GM12878 (cell line): ENCODE results near the gene DCAF8. TPM values are rescaled to one million over a fixed set of nuclear protein-coding genes. Genes with fewer than 3 reads are reported as not detected.
A peak's percentile ranks its signal among the peaks of the same experiment; 100 is the strongest.
"Not testable (repeated sequence)": the region's sequence is repeated elsewhere in the genome, so short reads cannot be mapped to it uniquely, and the experiment has no call there.

Experiments
- ATAC-seq: fragments of 200-7000 bp; cut with Tn5 transposase; 3 replicates; pipeline ENCODE4 v1.9.1; 2020; ENCODE audit warnings: mild to moderate bottlenecking, moderate library complexity
- BruUV-seq: library from RNA; stranded (reverse); fragments of 400-500 nt; replicated peaks from 2 replicates; lab custom pipeline; 2021; lab: Mats Ljungman, UMichigan
- CTCF ChIA-PET: fragments of 300-600 bp; sonication (Branson Sonifier 250); formaldehyde crosslinking; extraction: SDS; loops from one replicate; lab custom pipeline; 2021; ENCODE audit warnings: inconsistent platforms; lab: Yijun Ruan, JAX
- POLR2A ChIA-PET: fragments of 350-600 bp; formaldehyde crosslinking; extraction: SDS; loops from one replicate; lab custom pipeline; 2021; ENCODE audit warnings: inconsistent platforms; lab: Charles Lee
- RAD21 ChIA-PET: fragments of 300-600 bp; sonication (Branson Sonifier 250); formaldehyde crosslinking; loops from one replicate; lab custom pipeline; 2023; ENCODE audit warnings: antibody characterized with exemption; ENCODE audit not compliant: unreplicated experiment; lab: Charles Lee
- SMC1A ChIA-PET: fragments of 300-600 bp; sonication (Branson Sonifier 250); formaldehyde crosslinking; loops from one replicate; lab custom pipeline; 2023; ENCODE audit not compliant: unreplicated experiment, uncharacterized antibody; lab: Charles Lee
- DNase-seq: peaks from one replicate; pipeline ENCODE4 v3.0.0-alpha.2; 2011; ENCODE audit warnings: low read depth, low spot score
- FAIRE-seq: peaks from 3 replicates; lab custom pipeline; 2011; peaks lifted over from hg19 to GRCh38; lab: Jason Lieb, UNC
- H2AFZ ChIP-seq: 2 replicates; pipeline ENCODE4 v1.6.0; 2011; ENCODE audit warnings: low read depth, low read length, control low read depth; ENCODE audit not compliant: control insufficient read depth
- H3K27ac ChIP-seq: 2 replicates; pipeline ENCODE4 v1.5.1; 2011; ENCODE audit warnings: control low read depth; ENCODE audit not compliant: control insufficient read depth, insufficient read depth
- H3K27me3 ChIP-seq, 2 experiments: replicated peaks in 1 of 2; 2 replicates each; pipeline versions ENCODE4 v1.6.0 to v1.6.1; 2011; ENCODE audit warnings: low read length in 1 of 2; ENCODE audit not compliant: control insufficient read depth in 2 of 2, insufficient read depth in 2 of 2
- H3K36me3 ChIP-seq, 2 experiments: 2 replicates each; pipeline ENCODE4 v1.5.1; 2011; ENCODE audit warnings: low read length in 1 of 2; ENCODE audit not compliant: control insufficient read depth in 2 of 2, insufficient read depth in 2 of 2
- H3K4me1 ChIP-seq: 2 replicates; pipeline ENCODE4 v1.6.1; 2011; ENCODE audit warnings: mild to moderate bottlenecking, low read length, moderate library complexity, mixed read lengths; ENCODE audit not compliant: control insufficient read depth, insufficient read depth
- H3K4me2 ChIP-seq: 2 replicates; pipeline ENCODE4 v1.6.0; 2011; ENCODE audit warnings: control low read depth; ENCODE audit not compliant: control insufficient read depth, insufficient read depth
- H3K4me3 ChIP-seq: fragments of 200-600 bp; sonication (generic); 2 replicates; pipeline ENCODE4 v1.5.1; 2016
- H3K79me2 ChIP-seq: 2 replicates; pipeline ENCODE4 v1.6.0; 2011; ENCODE audit warnings: low read length; ENCODE audit not compliant: control insufficient read depth, insufficient read depth
- H3K9ac ChIP-seq: 2 replicates; pipeline ENCODE4 v1.8.0; 2011; ENCODE audit warnings: low read length, control low read depth, mixed read lengths; ENCODE audit not compliant: control insufficient read depth, insufficient read depth
- H3K9me3 ChIP-seq: replicated peaks from 3 replicates; pipeline ENCODE4 v1.5.1; 2011; ENCODE audit warnings: mild to moderate bottlenecking, low read length; ENCODE audit not compliant: control insufficient read depth, insufficient read depth
- H4K20me1 ChIP-seq: 2 replicates; pipeline ENCODE4 v1.6.0; 2011; ENCODE audit not compliant: control insufficient read depth, insufficient read depth
- BHLHE40 ChIP-seq, 2 experiments: fragments of 450-650 bp in 1 of 2; IDR thresholded peaks; 2 replicates each; pipeline ENCODE4 v1.6.1; 2011 to 2017; ENCODE audit warnings: low read depth in 2 of 2, borderline replicate concordance in 1 of 2, improper control_type of control experiment in 1 of 2, low read length in 1 of 2, mild to moderate bottlenecking in 1 of 2
- EGR1 ChIP-seq, 2 experiments: IDR thresholded peaks; 1 replicate in 1 of 2; 2 replicates in 1 of 2; pipeline ENCODE4 v1.6.1; 2011 to 2012; ENCODE audit warnings: low read depth in 2 of 2, low read length in 2 of 2, borderline replicate concordance in 1 of 2, mild to moderate bottlenecking in 1 of 2, moderate library complexity in 1 of 2
- NFIC ChIP-seq: IDR thresholded peaks from 2 replicates; pipeline ENCODE4 v1.6.1; 2012; ENCODE audit warnings: low read depth, mild to moderate bottlenecking, inconsistent platforms, low read length, moderate library complexity
- ZNF217 ChIP-seq: fragments of 450-650 bp; IDR thresholded peaks from 2 replicates; pipeline ENCODE4 v1.6.1; 2017; ENCODE audit warnings: antibody characterized with exemption, mild to moderate bottlenecking
- ZSCAN29 ChIP-seq: fragments of 450-650 bp; IDR thresholded peaks from 2 replicates; pipeline ENCODE4 v1.6.1; 2017; ENCODE audit warnings: mild to moderate bottlenecking, moderate library complexity
- WGBS: methylation state at CpG from one replicate; pipeline ENCODE4 v1.1.6; 2016; ENCODE audit warnings: low lambda C conversion rate; ENCODE audit not compliant: insufficient replicate concordance, insufficient coverage; ENCODE audit errors: missing lambda C conversion rate; 5-methylcytosine and 5-hydroxymethylcytosine counted together
- in situ Hi-C: fragments of 300-500 bp; cut with MboI; formaldehyde crosslinking; loops from 9 replicates; pipeline ENCODE4 v1.14.3; 2018; ENCODE audit warnings: mixed read lengths
- intact Hi-C: fragments of 100-400 bp; cut with micrococcal nuclease; formaldehyde crosslinking; loops from one replicate; pipeline ENCODE4 v1.14.2; 2022; ENCODE audit not compliant: unreplicated experiment
- polyA plus RNA-seq, 11 experiments: library from polyadenylated mRNA; depleted of rRNA in 4 of 11; unstranded in 6 of 11; stranded (reverse) in 5 of 11; fragments of >200 nt; fragmentation: Nextera tagmentation in 4 of 11; fragmentation: Illumina TruSeq in 1 of 11; extraction: Ambion mirVana in 4 of 11; extraction: Trizol in 1 of 11; gene quantifications; 1 replicate in 1 of 11; 2 replicates in 10 of 11; pipeline versions ENCODE4 v1.2.1 to v1.2.3, GENCODE V29; 2011 to 2016; ENCODE audit warnings: inconsistent platforms in 2 of 11, missing spikeins in 2 of 11, low read depth in 1 of 11
- total RNA-seq, 4 experiments: library from RNA; depleted of rRNA in 3 of 4; stranded (reverse); fragments of >200 nt in 3 of 4; fragmentation: Illumina TruSeq in 1 of 4; extraction: Trizol in 1 of 4; gene quantifications; 2 replicates each; pipeline versions ENCODE4 v1.2.1 to v1.2.3, GENCODE V29; 2013 to 2021
- TF ChIP-seq, protein P1 (sequence below): IDR thresholded peaks from 2 replicates; pipeline ENCODE4 v1.6.1; 2012; ENCODE audit warnings: mild to moderate bottlenecking, low read depth, low read length

The DCAF8 gene
- total and polyA plus RNA-seq, 10 of the 15 experiments (the other 5 are each of a cell fraction or from before 2014, with no cell fraction given), result 10.4 to 152 (median 84.6) TPM

DNA sequence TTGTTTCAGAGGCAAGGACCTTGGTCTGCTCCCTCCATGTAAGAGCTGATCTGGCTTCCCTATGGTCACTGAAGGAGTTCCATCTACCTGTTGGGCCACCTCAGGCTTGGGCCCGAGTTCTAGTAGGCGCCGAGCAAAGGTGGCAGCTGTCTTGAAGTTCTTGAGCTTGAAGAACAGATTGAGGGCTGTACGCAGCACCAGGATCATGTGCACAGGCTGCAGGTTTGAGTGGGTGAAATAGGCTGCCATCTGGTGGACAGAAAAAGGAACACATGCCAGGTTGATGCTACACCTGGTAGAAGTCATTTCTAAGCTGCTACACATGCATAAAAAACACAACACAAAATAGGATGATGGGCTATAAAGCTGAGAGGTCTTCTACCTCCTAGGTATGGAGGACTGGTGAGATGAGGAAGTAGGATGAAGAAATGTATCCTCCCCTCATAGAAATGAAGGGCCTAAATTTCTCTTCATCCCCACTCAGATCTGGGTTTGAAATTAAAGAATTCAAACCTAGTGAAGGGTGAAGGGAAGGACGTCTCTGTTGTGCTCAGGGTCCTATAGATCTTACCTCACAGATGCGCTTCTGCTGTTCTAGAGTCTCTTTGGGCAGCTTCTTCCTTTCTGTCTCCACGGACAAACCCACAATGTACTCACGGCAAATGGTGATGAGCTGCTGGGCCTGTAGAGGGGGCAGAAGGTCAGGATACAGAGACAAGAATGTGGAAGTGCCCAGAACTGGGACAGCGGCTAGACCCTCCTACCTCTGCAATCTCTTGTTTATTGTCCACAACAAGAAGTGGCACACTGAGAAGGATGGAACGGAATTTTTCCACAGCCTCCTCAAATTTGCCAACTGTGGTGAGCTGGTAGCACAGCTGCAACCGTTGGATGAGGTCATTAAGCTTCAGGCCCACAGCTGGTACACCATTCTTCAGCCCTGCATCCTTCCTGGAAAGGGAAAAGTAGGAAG lies 29.2 kb upstream of the DCAF8 start (continued):
- TF ChIP-seq EGR1 (IDR thresholded peaks at IDR 0.05; ENCODE audit: borderline replicate concordance in 1 of 2, low read depth in 2 of 2, low read length in 2 of 2) (no peak), NFIC (no peak), ZSCAN29 (no peak), BHLHE40 (IDR thresholded peaks at IDR 0.05; ENCODE audit: borderline replicate concordance in 1 of 2, low read depth in 2 of 2, low read length in 1 of 2) (peak; percentile 46 to 49; a peak in 1 of 4 replicates), ZNF217 (no peak)
- TF ChIP-seq, protein P1, sequence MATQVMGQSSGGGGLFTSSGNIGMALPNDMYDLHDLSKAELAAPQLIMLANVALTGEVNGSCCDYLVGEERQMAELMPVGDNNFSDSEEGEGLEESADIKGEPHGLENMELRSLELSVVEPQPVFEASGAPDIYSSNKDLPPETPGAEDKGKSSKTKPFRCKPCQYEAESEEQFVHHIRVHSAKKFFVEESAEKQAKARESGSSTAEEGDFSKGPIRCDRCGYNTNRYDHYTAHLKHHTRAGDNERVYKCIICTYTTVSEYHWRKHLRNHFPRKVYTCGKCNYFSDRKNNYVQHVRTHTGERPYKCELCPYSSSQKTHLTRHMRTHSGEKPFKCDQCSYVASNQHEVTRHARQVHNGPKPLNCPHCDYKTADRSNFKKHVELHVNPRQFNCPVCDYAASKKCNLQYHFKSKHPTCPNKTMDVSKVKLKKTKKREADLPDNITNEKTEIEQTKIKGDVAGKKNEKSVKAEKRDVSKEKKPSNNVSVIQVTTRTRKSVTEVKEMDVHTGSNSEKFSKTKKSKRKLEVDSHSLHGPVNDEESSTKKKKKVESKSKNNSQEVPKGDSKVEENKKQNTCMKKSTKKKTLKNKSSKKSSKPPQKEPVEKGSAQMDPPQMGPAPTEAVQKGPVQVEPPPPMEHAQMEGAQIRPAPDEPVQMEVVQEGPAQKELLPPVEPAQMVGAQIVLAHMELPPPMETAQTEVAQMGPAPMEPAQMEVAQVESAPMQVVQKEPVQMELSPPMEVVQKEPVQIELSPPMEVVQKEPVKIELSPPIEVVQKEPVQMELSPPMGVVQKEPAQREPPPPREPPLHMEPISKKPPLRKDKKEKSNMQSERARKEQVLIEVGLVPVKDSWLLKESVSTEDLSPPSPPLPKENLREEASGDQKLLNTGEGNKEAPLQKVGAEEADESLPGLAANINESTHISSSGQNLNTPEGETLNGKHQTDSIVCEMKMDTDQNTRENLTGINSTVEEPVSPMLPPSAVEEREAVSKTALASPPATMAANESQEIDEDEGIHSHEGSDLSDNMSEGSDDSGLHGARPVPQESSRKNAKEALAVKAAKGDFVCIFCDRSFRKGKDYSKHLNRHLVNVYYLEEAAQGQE, result no peak

- H3K9ac ChIP-seq, H3K4me3 ChIP-seq, H3K4me2 ChIP-seq, BruUV-seq, ATAC-seq, FAIRE-seq, H3K9me3 ChIP-seq, H3K27ac ChIP-seq, H4K20me1 ChIP-seq, in situ Hi-C loops, intact Hi-C loops, POLR2A ChIA-PET, H3K27me3 ChIP-seq, DNase-seq, H3K4me1 ChIP-seq, H2AFZ ChIP-seq: not testable (repeated sequence)
- SMC1A ChIA-PET, result interaction anchor here (0.9 to 2.8 kb wide), 8 partner anchors 24 to 187 kb away, joined by 3 to 13 read pairs (median 3); no protein-coding TSS in a partner anchor
- RAD21 ChIA-PET, result interaction anchor here (1.1 to 5.5 kb wide), 3 partner anchors 36 to 96 kb away, joined by 3 to 105 read pairs (median 12); partner anchors contain the start of gene CASQ1
- CTCF ChIA-PET, result interaction anchor here (0.6 to 10.7 kb wide), 10 partner anchors 27 to 202 kb away, joined by 3 to 231 read pairs (median 4); partner anchors contain the start of gene CASQ1
- Histone ChIP-seq H3K36me3 (peaks cover 21% of the 10 kb centered on the region in 2 experiments), H3K79me2 (peaks cover 13% of the 10 kb centered on the region)
- WGBS, result 100% methylated on average over 10 of the region's 12 CpGs
Measured at GRCh38 chr1:160287769-160288168, 25.4 kb upstream of the DCAF8 start.
